ENCODE data around the gene FBXO3.

- TF ChIP-seq, protein P1, sequence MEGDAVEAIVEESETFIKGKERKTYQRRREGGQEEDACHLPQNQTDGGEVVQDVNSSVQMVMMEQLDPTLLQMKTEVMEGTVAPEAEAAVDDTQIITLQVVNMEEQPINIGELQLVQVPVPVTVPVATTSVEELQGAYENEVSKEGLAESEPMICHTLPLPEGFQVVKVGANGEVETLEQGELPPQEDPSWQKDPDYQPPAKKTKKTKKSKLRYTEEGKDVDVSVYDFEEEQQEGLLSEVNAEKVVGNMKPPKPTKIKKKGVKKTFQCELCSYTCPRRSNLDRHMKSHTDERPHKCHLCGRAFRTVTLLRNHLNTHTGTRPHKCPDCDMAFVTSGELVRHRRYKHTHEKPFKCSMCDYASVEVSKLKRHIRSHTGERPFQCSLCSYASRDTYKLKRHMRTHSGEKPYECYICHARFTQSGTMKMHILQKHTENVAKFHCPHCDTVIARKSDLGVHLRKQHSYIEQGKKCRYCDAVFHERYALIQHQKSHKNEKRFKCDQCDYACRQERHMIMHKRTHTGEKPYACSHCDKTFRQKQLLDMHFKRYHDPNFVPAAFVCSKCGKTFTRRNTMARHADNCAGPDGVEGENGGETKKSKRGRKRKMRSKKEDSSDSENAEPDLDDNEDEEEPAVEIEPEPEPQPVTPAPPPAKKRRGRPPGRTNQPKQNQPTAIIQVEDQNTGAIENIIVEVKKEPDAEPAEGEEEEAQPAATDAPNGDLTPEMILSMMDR (IDR thresholded peaks at IDR 0.05; ENCODE audit: insufficient read depth, low read length, poor library complexity, severe bottlenecking) = no peak
- no peak for TF ChIP-seq EZH2phosphoT487 (conservative IDR thresholded peaks at IDR 0.05; ENCODE audit: low read length)
Measured at GRCh38 chr11:33700502-33701271, 73.6 kb downstream of the FBXO3 start, which contains the start of gene C11orf91.
